H1 (cell line): ENCODE measurements around the gene FN3KRP. TPM values are rescaled to one million over a fixed set of nuclear protein-coding genes. Genes with fewer than 3 reads are reported as not detected.

Experiments used
- CTCF ChIA-PET: fragments of 300-600 bp; sonication (Branson Sonifier 250); formaldehyde crosslinking; loops from one replicate; lab custom pipeline; 2021; ENCODE audit not compliant: partially characterized antibody; lab: Charles Lee
- POLR2A ChIA-PET: fragments of 300-600 bp; sonication (Branson Sonifier 250); formaldehyde crosslinking; loops from one replicate; lab custom pipeline; 2021; ENCODE audit warnings: inconsistent platforms; ENCODE audit not compliant: partially characterized antibody; lab: Charles Lee
- DNase-seq, 2 experiments: peaks; one replicate each; pipeline versions ENCODE4 v3.0.0 to v3.0.0-alpha.2; 2010 to 2022; ENCODE audit warnings: low spot score in 2 of 2, low read depth in 1 of 2, mixed read lengths in 1 of 2
- FAIRE-seq: peaks from 2 replicates; lab custom pipeline; 2011; peaks lifted over from hg19 to GRCh38; lab: Jason Lieb, UNC
- H2AFZ ChIP-seq: 2 replicates; pipeline ENCODE4 v1.8.1; 2012; ENCODE audit warnings: low read length, inconsistent platforms
- H2AK5ac ChIP-seq: 2 replicates; pipeline ENCODE4 v1.6.1; 2013; ENCODE audit warnings: low read depth, low read length
- H2BK120ac ChIP-seq: replicated peaks from 2 replicates; pipeline ENCODE3; 2013; ENCODE audit warnings: low read depth, low read length, inconsistent platforms
- H2BK12ac ChIP-seq: 2 replicates; pipeline ENCODE4 v1.6.1; 2013; ENCODE audit warnings: low read depth, low read length
- H2BK15ac ChIP-seq: 2 replicates; pipeline ENCODE4 v1.6.1; 2013; ENCODE audit warnings: low read length
- H2BK20ac ChIP-seq: 2 replicates; pipeline ENCODE4 v1.6.1; 2013; ENCODE audit warnings: low read length
- H2BK5ac ChIP-seq: 2 replicates; pipeline ENCODE4 v1.6.1; 2013; ENCODE audit warnings: low read depth, low read length
- H3K14ac ChIP-seq: 2 replicates; pipeline ENCODE4 v1.6.1; 2013; ENCODE audit warnings: inconsistent platforms; ENCODE audit not compliant: insufficient read length
- H3K18ac ChIP-seq: 2 replicates; pipeline ENCODE4 v1.6.1; 2013; ENCODE audit warnings: low read length; ENCODE audit errors: extremely low read depth
- H3K23ac ChIP-seq: 2 replicates; pipeline ENCODE4 v1.6.1; 2013; ENCODE audit warnings: inconsistent platforms; ENCODE audit not compliant: insufficient read length
- H3K23me2 ChIP-seq: 2 replicates; pipeline ENCODE4 v1.6.1; 2013; ENCODE audit warnings: low read depth, low read length
- H3K27ac ChIP-seq: 2 replicates; pipeline ENCODE4 v1.6.1; 2011; ENCODE audit warnings: low read depth, low read length, inconsistent platforms
- H3K27me3 ChIP-seq, 4 experiments: replicated peaks in 1 of 4; 1 replicate in 1 of 4; 2 replicates in 3 of 4; pipeline versions ENCODE4 v1.6.1 to v1.8.1; 2011 to 2013; ENCODE audit warnings: low read length in 3 of 4, mild to moderate bottlenecking in 3 of 4, inconsistent platforms in 2 of 4, mixed read lengths in 2 of 4, moderate library complexity in 1 of 4; ENCODE audit not compliant: control insufficient read depth in 3 of 4, insufficient read depth in 3 of 4; ENCODE audit errors: extremely low read depth in 1 of 4
- H3K36me3 ChIP-seq, 4 experiments: 2 replicates each; pipeline versions ENCODE4 v1.6.1 to v1.8.1; 2011 to 2013; ENCODE audit warnings: mild to moderate bottlenecking in 4 of 4, low read length in 3 of 4, moderate library complexity in 2 of 4, control low read depth in 1 of 4, inconsistent platforms in 1 of 4; ENCODE audit not compliant: insufficient read depth in 4 of 4, control insufficient read depth in 2 of 4
- H3K4ac ChIP-seq: replicated peaks from 2 replicates; pipeline ENCODE3; 2013; ENCODE audit warnings: low read length, low read depth, mixed read lengths, inconsistent platforms; ENCODE audit not compliant: insufficient read length
- H3K4me1 ChIP-seq, 4 experiments: replicated peaks in 1 of 4; 1 replicate in 1 of 4; 2 replicates in 3 of 4; pipeline versions ENCODE4 v1.6.1 to v1.8.1; 2011 to 2013; ENCODE audit warnings: low read length in 3 of 4, inconsistent platforms in 2 of 4, mixed read lengths in 1 of 4; ENCODE audit not compliant: insufficient read depth in 4 of 4, control insufficient read depth in 3 of 4
- H3K4me2 ChIP-seq, 2 experiments: 2 replicates each; pipeline versions ENCODE4 v1.6.1 to v1.8.1; 2011 to 2013; ENCODE audit warnings: low read depth in 2 of 2, low read length in 2 of 2, control low read depth in 1 of 2, inconsistent platforms in 1 of 2, mild to moderate bottlenecking in 1 of 2; ENCODE audit not compliant: insufficient read depth in 1 of 2
- H3K4me3 ChIP-seq, 4 experiments: fragments of 200-600, 300-600 bp in 1 of 4; sonication (generic), shearing (Covaris generic), sonication (Bioruptor Twin) in 1 of 4; 2 replicates each; pipeline versions ENCODE4 v1.5.1 to v1.8.1; 2011 to 2016; ENCODE audit warnings: low read length in 4 of 4, low read depth in 3 of 4, control low read depth in 2 of 4, inconsistent platforms in 2 of 4, mild to moderate bottlenecking in 2 of 4, mixed read lengths in 1 of 4, moderate library complexity in 1 of 4; ENCODE audit not compliant: insufficient read depth in 2 of 4; ENCODE audit errors: extremely low read depth in 1 of 4
- H3K56ac ChIP-seq: replicated peaks from 2 replicates; pipeline ENCODE3; 2013; ENCODE audit warnings: low read depth, mild to moderate bottlenecking, mixed read lengths, low read length, inconsistent platforms; ENCODE audit not compliant: insufficient read length
- H3K79me1 ChIP-seq: 2 replicates; pipeline ENCODE4 v1.6.1; 2013; ENCODE audit warnings: low read depth, low read length, control low read depth
- H3K79me2 ChIP-seq, 2 experiments: 2 replicates each; pipeline versions ENCODE4 v1.6.1 to v1.8.1; 2012 to 2013; ENCODE audit warnings: low read length in 2 of 2, mild to moderate bottlenecking in 2 of 2, inconsistent platforms in 1 of 2; ENCODE audit not compliant: insufficient read depth in 2 of 2, control insufficient read depth in 1 of 2
- H3K9ac ChIP-seq, 4 experiments: replicated peaks in 1 of 4; 1 replicate in 1 of 4; 2 replicates in 3 of 4; pipeline versions ENCODE4 v1.6.1 to v1.8.1; 2011 to 2013; ENCODE audit warnings: low read depth in 3 of 4, low read length in 3 of 4, control low read depth in 2 of 4, mild to moderate bottlenecking in 2 of 4, moderate library complexity in 2 of 4, inconsistent platforms in 1 of 4; ENCODE audit errors: extremely low read depth in 1 of 4
- H3K9me3 ChIP-seq, 2 experiments: 2 replicates each; pipeline versions ENCODE4 v1.6.1 to v1.8.1; 2012 to 2013; ENCODE audit warnings: mild to moderate bottlenecking in 2 of 2, moderate library complexity in 2 of 2, control low read depth in 1 of 2, inconsistent platforms in 1 of 2, low read depth in 1 of 2, low read length in 1 of 2, mixed read lengths in 1 of 2; ENCODE audit not compliant: insufficient read depth in 2 of 2
- H4K20me1 ChIP-seq, 2 experiments: replicated peaks in 1 of 2; 2 replicates each; pipeline versions ENCODE3 to v1.8.1; 2011 to 2013; ENCODE audit warnings: inconsistent platforms in 2 of 2, low read length in 2 of 2, mild to moderate bottlenecking in 1 of 2; ENCODE audit not compliant: insufficient read depth in 2 of 2, control insufficient read depth in 1 of 2
- H4K5ac ChIP-seq: 2 replicates; pipeline ENCODE4 v1.6.1; 2013; ENCODE audit warnings: low read length, low read depth, mixed read lengths, inconsistent platforms; ENCODE audit not compliant: insufficient read length
- H4K8ac ChIP-seq: 2 replicates; pipeline ENCODE4 v1.8.0; 2013; ENCODE audit warnings: mild to moderate bottlenecking, moderate library complexity, low read length, inconsistent platforms; ENCODE audit not compliant: insufficient read depth; ENCODE audit errors: extremely low read depth
- H4K91ac ChIP-seq: replicated peaks from 2 replicates; pipeline ENCODE3; 2013; ENCODE audit warnings: low read length, mixed read lengths, inconsistent platforms; ENCODE audit not compliant: insufficient read length
- EGR1 ChIP-seq: IDR thresholded peaks from 2 replicates; pipeline ENCODE4 v1.6.1; 2011; ENCODE audit warnings: low read depth, low read length, borderline replicate concordance
- SIN3A ChIP-seq, 2 experiments: IDR thresholded peaks in 1 of 2; conservative IDR thresholded peaks in 1 of 2; 2 replicates each; pipeline ENCODE4 v1.6.1; 2011 to 2012; ENCODE audit warnings: low read length in 2 of 2, improper control_type of control experiment in 1 of 2, low read depth in 1 of 2, mild to moderate bottlenecking in 1 of 2
- SIX5 ChIP-seq: IDR thresholded peaks from 2 replicates; pipeline ENCODE4 v1.6.1; 2011; ENCODE audit warnings: mild to moderate bottlenecking, low read depth, low read length
- TEAD4 ChIP-seq: IDR thresholded peaks from 2 replicates; pipeline ENCODE4 v1.6.1; 2012; ENCODE audit warnings: low read depth, low read length, inconsistent platforms, mixed read lengths
- WGBS, 2 experiments: shearing (Covaris generic) in 1 of 2; methylation state at CpG; one replicate each; pipeline versions ENCODE4 v1.1.6 to v1.1.7; 2013 to 2015; ENCODE audit warnings: low lambda C conversion rate in 2 of 2, mixed read lengths in 2 of 2, inconsistent platforms in 1 of 2, low coverage in 1 of 2, missing lambda C conversion rate in 1 of 2; ENCODE audit not compliant: insufficient replicate concordance in 2 of 2, insufficient coverage in 1 of 2, insufficient read length in 1 of 2; ENCODE audit errors: extremely low coverage in 1 of 2, missing lambda C conversion rate in 1 of 2; 5-methylcytosine and 5-hydroxymethylcytosine counted together
- polyA plus RNA-seq, 7 experiments: library from polyadenylated mRNA; depleted of rRNA in 3 of 7; stranded (reverse) in 5 of 7; unstranded in 2 of 7; fragments of >200 nt in 5 of 7; fragments of 200-250 nt in 2 of 7; gene quantifications; 1 replicate in 5 of 7; 2 replicates in 1 of 7; 4 replicates in 1 of 7; pipeline versions ENCODE4 v1.2.1 to v1.2.3, GENCODE V29; 2011 to 2013; ENCODE audit warnings: missing spikeins in 2 of 7, mixed read lengths in 2 of 7
- total RNA-seq: library from RNA; stranded (reverse); fragmentation: NEBNext Ultra II Directional; extraction: Animal tissue kit (Norgen Biotek cat#: 25700); gene quantifications from 2 replicates; pipeline ENCODE4 v1.2.1, GENCODE V29; 2021

The FN3KRP gene
- total and polyA plus RNA-seq, 2 of the 8 experiments (the other 6 are each of a cell fraction or from before 2014, with no cell fraction given) = 18.1 to 21.4 TPM

GRCh38 chr17:82675476-82676245, 40.8 kb upstream of the FN3KRP start:
- 81% methylated on average over 18 of the region's 18 CpGs; no CpG with 5 or more reads in 1 of the 2 experiments for WGBS, 2 experiments

More at GRCh38 chr17:82675476-82676245, 40.8 kb upstream of the FN3KRP start:
- Histone ChIP-seq H2BK20ac (no peak overlapping the region), H2BK15ac (no peak overlapping the region), H2AFZ (no peak overlapping the region), H2BK120ac (no peak overlapping the region), H4K20me1 (peaks cover 0 to 5% of the 10 kb centered on the region in 2 experiments), H4K91ac (no peak overlapping the region), H4K8ac (no peak overlapping the region), H3K36me3 (no peaks in the 10 kb centered on the region), H3K79me2 (no peaks in the 10 kb centered on the region), H3K27ac (no peak overlapping the region), H3K23ac (no peak overlapping the region), H3K9me3 (no peaks in the 10 kb centered on the region), H2BK12ac (no peak overlapping the region), H3K79me1 (no peaks in the 10 kb centered on the region; the same call in 1 of the 2 replicates), H2AK5ac (no peak overlapping the region), H3K9ac (no peak overlapping the region), H3K4me3 (no peak overlapping the region), H3K4ac (no peak overlapping the region), H3K56ac (no peak overlapping the region), H3K23me2 (peaks cover 5% of the 10 kb centered on the region; the same call in 1 of the 2 replicates), H4K5ac (no peak overlapping the region), H3K4me1 (no peaks in the 10 kb centered on the region), H3K14ac (no peak overlapping the region), H3K18ac (no peak overlapping the region), H2BK5ac (no peak overlapping the region), H3K4me2 (no peak overlapping the region), H3K27me3 (no peaks in the 10 kb centered on the region; a peak in 2 of 7 replicates)
- FAIRE-seq = no peak
- DNase-seq = no peak
- ChIA-PET CTCF (interaction anchor here (0.7 to 1.4 kb wide), 3 partner anchors 13 to 238 kb away, joined by 3 to 4 read pairs (median 3); no protein-coding TSS in a partner anchor), POLR2A (interaction anchor here (1.3 kb wide), 1 partner anchor 185 kb away, joined by 3 read pairs; no protein-coding TSS in a partner anchor)
- TF ChIP-seq SIX5 (no peak), TEAD4 (no peak), SIN3A (conservative IDR thresholded peaks at IDR 0.05 in 1 of 2, IDR thresholded peaks at IDR 0.05 in 1 of 2; ENCODE audit: low read depth in 1 of 2, low read length in 2 of 2) (no peak), EGR1 (no peak)
